Measurements from ENCODE around the gene REEP5.
"Not testable (repeated sequence)": the region's sequence is repeated elsewhere in the genome, so short reads cannot be mapped to it uniquely, and the experiment has no call there.

Gene REEP5

GRCh38 chr5:112921833-112922817, at the start of gene REEP5:
Gene REEP5 (minus strand): TSS chr5:112922227. CDS start chr5:112922190, 37 bp downstream.
- peak; percentile 86 for DNase-seq

- no peak for DNase-seq
Observed at GRCh38 chr5:112971276-112971675, 49.2 kb upstream of the REEP5 start.

- DNase-seq: no peak
Observed at GRCh38 chr5:112968411-112969106, 46.5 kb upstream of the REEP5 start.

GRCh38 chr5:112967520-112968083, 45.6 kb upstream of the REEP5 start:
- no peak for DNase-seq

- no peak for DNase-seq
Observed at GRCh38 chr5:112965733-112966306, 43.8 kb upstream of the REEP5 start.

GRCh38 chr5:112963374-112963733, 41.3 kb upstream of the REEP5 start:
- not testable (repeated sequence) for DNase-seq

- no peak for DNase-seq
Observed at GRCh38 chr5:112960863-112961504, 39.0 kb upstream of the REEP5 start.

GRCh38 chr5:112960315-112960714, 38.3 kb upstream of the REEP5 start:
- DNase-seq: no peak

GRCh38 chr5:112959872-112960271, 37.8 kb upstream of the REEP5 start:
- DNase-seq: not testable (repeated sequence)

GRCh38 chr5:112958093-112959088, 36.4 kb upstream of the REEP5 start:
- DNase-seq: no peak

- no peak for DNase-seq
Observed at GRCh38 chr5:112957036-112957808, 35.2 kb upstream of the REEP5 start.

GRCh38 chr5:112956606-112957005, 34.6 kb upstream of the REEP5 start:
- no peak for DNase-seq

GRCh38 chr5:112951124-112951702, 29.2 kb upstream of the REEP5 start:
- DNase-seq: no peak

GRCh38 chr5:112948458-112948857, 26.4 kb upstream of the REEP5 start:
- DNase-seq: no peak

- DNase-seq: no peak
Observed at GRCh38 chr5:112940670-112941069, 18.6 kb upstream of the REEP5 start.

- DNase-seq: no peak
Observed at GRCh38 chr5:112938286-112938685, 16.3 kb upstream of the REEP5 start.

- no peak for DNase-seq
Observed at GRCh38 chr5:112935675-112936074, 13.6 kb upstream of the REEP5 start.

- DNase-seq: no peak
Observed at GRCh38 chr5:112934366-112934663, 12.3 kb upstream of the REEP5 start.

- no peak for DNase-seq
Observed at GRCh38 chr5:112933651-112934365, 11.8 kb upstream of the REEP5 start.

- DNase-seq: no peak
Observed at GRCh38 chr5:112933105-112933504, 11.1 kb upstream of the REEP5 start.

Measured in CD4-positive, alpha-beta T cell treated with Interleukin-21 for 1 hour (primary cell).